GM21717 (cell line): ENCODE measurements around the gene FSTL3.

Experiments
- ATAC-seq: cut with Tn5 transposase; IDR thresholded peaks from one replicate; pipeline ENCODE4 v1.9.1; 2021; ENCODE audit warnings: mild to moderate bottlenecking, moderate library complexity; ENCODE audit not compliant: unreplicated experiment

Gene FSTL3

DNA sequence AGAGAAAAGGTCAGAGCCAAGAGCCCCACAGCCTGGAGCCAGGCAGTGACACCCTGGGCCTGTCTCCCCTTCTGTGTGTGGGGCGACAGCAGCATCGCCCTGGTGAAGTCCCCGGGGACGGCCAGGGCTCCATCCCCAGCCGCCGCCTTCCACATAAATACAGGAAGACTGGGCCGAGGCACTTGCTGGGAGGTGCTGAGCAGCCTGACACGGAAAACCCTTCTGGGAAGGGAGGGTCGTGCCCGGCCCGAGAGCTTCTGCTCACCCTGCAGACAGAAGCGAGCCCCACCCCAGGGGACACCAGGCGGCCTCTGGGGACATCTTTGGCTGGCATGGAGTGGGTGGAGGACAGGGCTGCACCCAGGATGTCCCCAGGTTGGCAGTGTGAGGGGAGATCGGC is 31.4 kb upstream of the FSTL3 start:
- ATAC-seq = no peak

GRCh38 chr19:645912-646778 is 30.0 kb upstream of the FSTL3 start:
- ATAC-seq = no peak

DNA sequence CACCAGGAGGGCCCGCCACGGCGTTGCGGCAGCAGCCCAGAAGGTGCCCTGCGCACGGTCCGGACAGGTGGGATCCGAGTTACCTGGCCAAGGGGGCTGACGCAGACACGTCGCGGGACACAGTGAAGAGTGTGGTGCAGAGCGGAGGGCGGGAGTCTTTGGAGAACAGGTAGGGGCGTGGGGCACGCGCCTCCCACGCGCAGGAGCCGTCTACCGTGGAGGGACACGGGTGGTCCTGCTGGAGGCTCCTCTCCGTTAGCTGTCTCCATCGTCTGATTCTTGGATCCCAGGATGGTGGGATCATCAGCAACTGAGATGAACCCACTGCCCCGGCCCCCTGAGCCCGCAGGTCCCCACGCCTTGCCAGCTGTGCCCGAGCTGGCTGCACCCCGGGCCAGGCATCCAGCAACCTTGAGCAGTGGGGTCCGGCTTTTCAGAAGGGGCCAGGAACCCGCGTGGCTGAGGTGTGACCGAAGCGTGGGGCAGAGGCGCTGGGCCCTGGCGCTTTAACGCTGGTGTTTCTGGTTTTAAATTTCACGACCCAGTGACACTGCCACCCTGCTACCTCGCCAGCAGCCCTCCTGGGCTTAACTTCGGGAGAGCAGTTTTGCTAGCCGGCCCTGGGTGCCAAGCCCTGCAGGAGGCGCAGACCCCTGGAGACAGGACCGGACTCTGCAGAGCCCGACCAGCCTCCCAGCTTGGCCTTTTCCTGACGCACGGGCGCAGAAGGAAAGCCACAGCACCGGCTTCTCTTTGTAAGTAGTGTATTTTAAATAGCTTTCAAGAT is 29.2 kb upstream of the FSTL3 start:
- no peak for ATAC-seq

GRCh38 chr19:647566-648284 is 28.5 kb upstream of the FSTL3 start:
- ATAC-seq = no peak

DNA sequence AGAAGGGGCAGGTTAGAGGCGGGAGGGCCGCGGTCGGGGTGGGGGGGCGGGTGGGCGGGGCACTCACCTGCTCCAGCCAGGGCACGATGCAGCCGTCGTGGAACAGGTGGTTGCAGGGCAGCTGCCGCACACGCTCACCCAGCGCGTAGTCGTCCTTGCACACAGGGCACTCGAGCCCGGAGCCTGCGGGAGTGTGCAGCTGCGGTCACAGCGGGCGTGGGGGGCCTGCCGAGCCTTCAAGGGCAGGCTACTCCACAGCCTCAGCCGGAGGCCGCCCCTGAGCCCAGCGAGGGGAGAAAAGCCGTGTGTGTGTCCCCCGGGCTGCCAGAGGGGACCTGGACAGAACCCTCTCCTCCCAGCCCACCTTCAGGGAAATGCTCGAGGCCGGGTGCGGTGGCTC is 27.9 kb upstream of the FSTL3 start:
- ATAC-seq = no peak

DNA sequence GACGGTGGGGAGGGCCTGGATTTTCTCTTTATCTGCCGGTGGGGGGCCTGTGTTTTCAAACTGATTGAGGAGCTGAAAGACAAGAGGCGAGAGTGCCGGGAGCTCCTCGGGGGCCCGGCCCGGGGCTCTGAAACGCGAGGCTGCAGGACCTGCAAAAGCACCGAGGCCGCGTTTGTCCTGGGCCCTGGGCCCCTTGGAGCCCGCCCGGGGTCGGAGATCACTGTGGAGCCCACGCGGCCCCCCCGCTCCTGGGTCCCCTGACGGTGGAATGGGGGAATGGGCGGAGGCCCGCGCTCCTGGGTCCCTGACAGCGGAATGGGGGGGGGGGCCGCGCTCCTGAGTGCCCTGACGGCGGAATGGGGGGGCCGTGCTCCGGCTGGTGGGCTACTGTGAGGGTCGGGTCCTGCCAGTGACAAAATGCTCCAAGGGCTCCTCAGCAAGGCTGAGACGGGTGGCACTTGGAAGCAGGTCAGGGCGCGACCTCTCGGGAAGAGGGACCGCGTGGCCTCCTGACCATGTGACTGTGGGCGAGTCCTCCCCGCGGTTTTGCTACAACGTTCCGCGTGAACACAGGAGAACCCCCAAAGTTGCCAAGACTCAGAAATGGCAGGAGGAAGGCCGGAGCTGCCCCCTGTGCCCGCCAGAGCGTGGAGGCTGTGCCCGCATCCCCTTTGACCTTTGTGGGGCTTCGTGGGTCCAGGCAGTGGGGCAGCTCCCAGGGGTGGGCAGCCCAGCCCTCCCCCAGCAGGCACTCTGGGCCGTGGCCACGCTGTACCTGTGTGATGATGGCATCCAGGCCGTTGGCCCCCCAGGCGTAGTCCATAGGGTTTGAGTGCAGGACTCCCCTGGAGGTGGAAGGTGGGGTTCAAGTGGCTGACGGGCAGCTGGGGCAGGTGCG is 27.0 kb upstream of the FSTL3 start:
- ATAC-seq = no peak

- no peak for ATAC-seq
These were observed 26.1 kb upstream of the FSTL3 start for GRCh38 chr19:650121-650520.

DNA sequence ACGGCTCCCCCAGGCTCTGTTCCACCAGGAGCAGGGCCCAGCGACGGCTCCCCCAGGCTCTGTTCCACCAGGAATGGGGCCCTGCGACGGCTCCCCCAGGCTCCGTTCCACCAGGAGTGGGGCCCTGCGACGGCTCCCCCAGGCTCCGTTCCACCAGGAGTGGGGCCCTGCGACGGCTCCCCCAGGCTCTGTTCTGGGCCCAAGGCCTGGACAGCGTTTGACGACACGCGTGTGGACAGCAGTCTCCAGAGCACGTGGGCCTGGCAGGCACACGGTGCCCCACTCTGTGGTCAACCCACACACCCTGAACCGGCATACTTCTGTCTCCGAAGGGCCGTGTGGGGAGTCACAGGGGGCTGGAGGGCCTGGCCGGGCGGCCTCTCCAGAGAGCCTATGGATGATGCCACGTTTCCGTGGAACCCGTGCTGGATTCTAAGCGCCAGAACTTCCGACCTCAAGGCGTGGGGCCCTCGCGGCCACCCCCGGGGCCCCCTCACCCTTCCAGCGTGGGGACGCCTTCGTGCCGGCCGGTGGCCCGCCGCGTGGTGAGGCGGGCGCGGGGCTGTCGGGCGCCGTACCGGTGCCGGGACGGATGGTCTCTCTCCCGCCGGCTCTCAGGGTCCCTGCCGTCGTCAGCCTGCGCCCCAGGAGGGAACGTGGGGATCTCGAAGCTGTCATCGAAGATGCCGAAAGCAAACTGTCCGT is 24.9 kb upstream of the FSTL3 start:
- no peak for ATAC-seq

DNA sequence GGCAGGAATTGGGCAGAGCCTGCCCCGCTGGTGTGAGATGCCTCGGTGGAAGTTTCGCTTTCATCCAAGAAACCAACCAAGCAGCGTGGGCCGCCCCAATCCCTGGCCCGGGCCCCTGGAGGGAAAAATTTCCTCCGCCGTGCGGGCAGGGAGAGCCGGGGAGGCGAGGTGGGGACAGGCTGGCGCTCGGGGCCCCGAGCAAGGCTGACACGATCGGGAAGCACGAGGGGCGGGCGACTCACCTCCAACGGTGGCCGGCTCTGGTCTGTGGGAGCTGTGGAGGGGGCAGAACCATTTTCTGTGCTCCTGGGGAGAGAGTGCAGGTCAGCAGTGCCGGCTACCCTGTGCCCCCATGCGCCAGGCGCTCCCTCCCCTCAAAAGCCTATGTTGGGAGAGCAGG is 24.2 kb upstream of the FSTL3 start:
- no peak for ATAC-seq

- ATAC-seq = no peak
These were observed 23.5 kb upstream of the FSTL3 start for GRCh38 chr19:652467-653389.

DNA sequence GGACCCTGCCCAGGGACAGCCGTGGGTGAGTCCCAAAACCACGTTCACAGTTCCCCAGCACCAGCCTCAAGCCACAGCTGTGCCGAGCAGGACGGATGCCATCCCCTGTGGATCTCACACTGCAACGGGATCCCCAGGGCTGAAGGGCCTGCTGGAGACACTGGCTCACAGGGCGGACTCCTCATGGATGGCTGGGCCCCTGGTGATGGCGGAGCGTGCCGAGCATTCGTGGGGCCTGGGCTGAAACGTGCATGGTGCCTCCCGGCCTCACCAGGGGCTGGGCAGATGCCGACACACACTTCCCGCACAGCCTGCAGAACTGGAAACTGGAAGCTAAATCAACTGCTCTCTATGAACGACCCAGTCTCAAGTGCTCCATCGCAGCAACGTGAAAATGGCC is 22.8 kb upstream of the FSTL3 start:
- ATAC-seq = no peak

GRCh38 chr19:655691-656090 is 20.5 kb upstream of the FSTL3 start:
- ATAC-seq = no peak

DNA sequence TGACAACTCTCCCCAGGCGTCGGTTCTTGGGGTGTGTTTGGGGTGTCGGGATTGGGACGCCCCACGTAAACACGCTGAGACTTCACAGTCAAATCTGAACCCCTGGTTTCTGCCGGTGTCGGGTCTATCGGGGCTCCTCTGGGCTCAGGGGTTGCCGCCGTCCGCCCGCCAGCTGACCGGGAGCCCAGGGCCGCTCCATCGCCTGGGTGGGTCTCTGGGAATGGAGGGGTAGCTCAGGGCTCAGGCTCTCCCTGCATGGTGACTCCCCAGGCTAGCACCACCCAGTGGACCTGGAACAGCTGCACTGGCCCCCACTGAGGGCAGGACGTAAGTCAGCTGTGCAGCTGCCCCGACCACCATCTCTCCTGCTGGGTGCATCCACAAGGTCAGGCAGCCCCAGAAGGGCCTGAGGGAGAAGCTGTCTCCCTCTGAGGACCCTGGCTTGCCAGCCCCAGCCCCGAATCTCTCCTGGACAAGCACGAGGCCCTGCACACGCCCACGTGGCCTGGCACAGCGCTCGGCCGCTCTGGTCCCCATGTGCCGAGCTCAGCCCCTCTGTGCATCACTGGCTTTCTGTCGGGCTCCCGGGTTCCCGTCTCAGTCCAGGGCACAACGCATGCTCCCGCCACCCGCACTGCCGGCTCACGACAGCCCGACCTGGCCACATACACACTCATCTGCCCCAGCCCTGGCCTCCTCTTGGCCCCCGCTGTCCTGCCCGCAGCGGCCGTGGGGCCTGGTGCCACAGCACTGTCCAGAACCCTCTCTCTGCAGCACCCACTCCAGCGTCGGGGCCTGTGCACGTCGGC is 19.2 kb upstream of the FSTL3 start:
- ATAC-seq = no peak

DNA sequence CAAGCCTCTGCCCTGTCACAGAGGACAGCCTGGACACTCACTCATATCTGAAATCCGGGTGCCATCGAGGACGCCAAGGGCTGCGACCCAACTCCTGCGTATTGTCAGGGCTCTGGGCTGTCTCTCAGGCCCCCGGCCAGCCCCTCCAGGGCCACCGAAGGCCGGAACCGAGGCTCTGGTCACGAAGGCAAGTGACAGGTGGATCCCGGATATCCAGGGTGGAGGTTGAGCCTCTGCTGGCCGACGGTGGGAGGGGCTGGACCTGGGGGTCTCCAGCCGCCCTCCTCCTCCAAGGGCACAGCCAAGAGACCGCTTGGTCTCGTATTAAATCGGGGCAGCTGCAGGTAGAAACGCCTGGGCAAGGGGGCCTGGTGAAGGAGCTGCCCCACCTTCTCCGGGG is 18.6 kb upstream of the FSTL3 start:
- no peak for ATAC-seq

GRCh38 chr19:658059-658839 is 17.9 kb upstream of the FSTL3 start:
- no peak for ATAC-seq

DNA sequence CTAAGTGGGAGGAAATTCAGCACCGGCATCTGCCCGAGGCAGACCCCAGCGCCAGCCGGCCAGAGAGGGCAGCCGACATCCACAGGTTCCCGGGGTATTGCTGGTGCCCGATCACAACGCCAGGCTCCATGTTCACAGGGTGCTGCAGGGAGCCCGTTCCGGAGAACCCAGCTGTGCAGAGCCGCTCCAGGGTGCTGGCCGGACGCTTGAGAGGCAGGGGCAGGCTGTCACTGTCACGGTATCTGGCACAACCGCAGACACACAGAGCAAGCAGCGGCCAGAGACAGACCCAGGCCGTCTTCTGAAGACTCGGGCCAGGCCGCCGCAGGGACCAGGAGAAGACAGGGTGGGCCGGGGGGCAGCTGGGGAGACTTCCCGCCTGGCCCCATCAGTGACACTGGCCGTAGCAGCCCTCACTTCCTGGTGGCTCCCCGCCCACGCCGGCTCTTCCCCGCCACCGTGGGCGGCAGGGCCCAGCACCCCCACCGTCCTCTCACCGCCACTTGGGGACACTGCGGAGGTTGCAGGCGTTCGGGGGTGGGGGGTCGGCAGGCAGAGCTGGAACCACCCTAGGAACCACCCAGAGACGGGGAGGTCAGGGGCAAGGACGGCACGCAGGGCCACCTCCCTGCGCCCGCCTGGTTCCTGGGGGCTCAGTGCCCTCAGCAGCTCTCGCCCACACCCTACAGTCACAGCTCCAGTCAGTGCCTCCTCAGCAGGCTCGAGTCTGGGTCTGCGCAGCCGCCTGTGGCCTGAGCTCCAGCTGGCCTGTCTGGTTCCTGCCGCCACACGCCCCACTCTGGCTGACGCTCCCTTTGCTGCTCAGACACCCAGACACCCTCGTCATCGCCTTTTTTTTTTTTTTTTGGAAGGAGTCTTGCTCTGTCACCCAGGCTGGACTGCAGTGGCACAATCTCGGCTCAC is 17.0 kb upstream of the FSTL3 start:
- ATAC-seq = no peak
